Thoracic aorta (tissue), 2 donors: ENCODE results near the gene SOX2. TPM values are rescaled to one million over a fixed set of nuclear protein-coding genes. Genes with fewer than 3 reads are reported as not detected.
"Not testable (repeated sequence)": the region's sequence is repeated elsewhere in the genome, so short reads cannot be mapped to it uniquely, and the experiment has no call there.

Source experiments
- ATAC-seq: fragments of 150-250 bp; one replicate; pipeline ENCODE4 v1.8.0; 2017; ENCODE audit warnings: low read depth; ENCODE audit not compliant: insufficient number of reproducible peaks, low FRiP score
- DNase-seq: peaks from one replicate; pipeline ENCODE4 v3.0.0-alpha.2; 2020; ENCODE audit warnings: low spot score
- H3K27ac ChIP-seq, 2 donors: fragments of 200-600 bp; sonication (generic); 1 replicate in 1 of 2; 2 replicates in 1 of 2; pipeline ENCODE4 v1.5.1; 2016; ENCODE audit warnings: mild to moderate bottlenecking in 2 of 2, moderate library complexity in 2 of 2
- H3K27me3 ChIP-seq: fragments of 200-600 bp; sonication (generic); replicated peaks from 2 replicates; pipeline ENCODE4 v1.6.0; 2016; ENCODE audit warnings: mild to moderate bottlenecking; ENCODE audit not compliant: insufficient read depth
- H3K36me3 ChIP-seq: fragments of 200-600 bp; sonication (generic); one replicate; pipeline ENCODE4 v1.5.1; 2016
- H3K4me1 ChIP-seq, 2 donors: fragments of 200-600 bp; sonication (generic); 1 replicate in 1 of 2; 2 replicates in 1 of 2; pipeline versions ENCODE4 v1.5.1 to v1.6.0; 2016; ENCODE audit warnings: low read depth in 2 of 2, mild to moderate bottlenecking in 1 of 2; ENCODE audit not compliant: control insufficient read depth in 1 of 2
- H3K4me3 ChIP-seq: fragments of 200-600 bp; sonication (generic); 2 replicates; pipeline ENCODE4 v1.5.1; 2016; ENCODE audit warnings: mild to moderate bottlenecking
- H3K9me3 ChIP-seq: fragments of 200-600 bp; sonication (generic); 2 replicates; pipeline ENCODE4 v1.5.1; 2016
- total RNA-seq, 2 donors: library from RNA; depleted of rRNA; stranded (reverse); fragments of >200 nt; gene quantifications; one replicate each; pipeline versions ENCODE4 v1.1.0 to v1.2.3, GENCODE V29; 2016
- TF ChIP-seq, protein P1 (sequence below): fragments of 200-600 bp; sonication (generic); IDR thresholded peaks from one replicate; pipeline ENCODE4 v1.5.1; 2019; ENCODE audit warnings: antibody characterized with exemption

The SOX2 gene
- total RNA-seq, 2 donors from 2014 or later, result 0.35 TPM; not detected in 1

DNA sequence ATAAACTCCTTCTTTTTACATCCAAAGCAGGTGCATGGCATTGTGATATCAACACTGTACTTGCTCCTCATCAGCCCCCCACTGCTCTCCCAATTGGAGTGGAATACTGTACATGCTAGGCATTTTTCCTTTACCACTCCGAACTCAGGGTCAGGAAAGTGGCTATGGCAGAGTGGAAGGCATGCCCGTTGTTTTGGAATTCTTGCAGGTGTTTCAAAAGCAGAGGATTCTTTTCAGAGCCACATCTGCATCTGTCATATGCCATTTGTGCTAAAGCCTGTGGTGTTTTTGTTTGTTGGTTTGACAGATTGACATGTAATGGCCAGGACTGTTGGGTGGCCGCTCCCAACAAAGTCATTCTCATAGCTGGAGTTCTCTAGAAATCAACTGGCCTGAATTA, 41.7 kb downstream of the SOX2 start:
- no peaks in the 10 kb centered on the region for H3K36me3 ChIP-seq
- TF ChIP-seq, protein P1, sequence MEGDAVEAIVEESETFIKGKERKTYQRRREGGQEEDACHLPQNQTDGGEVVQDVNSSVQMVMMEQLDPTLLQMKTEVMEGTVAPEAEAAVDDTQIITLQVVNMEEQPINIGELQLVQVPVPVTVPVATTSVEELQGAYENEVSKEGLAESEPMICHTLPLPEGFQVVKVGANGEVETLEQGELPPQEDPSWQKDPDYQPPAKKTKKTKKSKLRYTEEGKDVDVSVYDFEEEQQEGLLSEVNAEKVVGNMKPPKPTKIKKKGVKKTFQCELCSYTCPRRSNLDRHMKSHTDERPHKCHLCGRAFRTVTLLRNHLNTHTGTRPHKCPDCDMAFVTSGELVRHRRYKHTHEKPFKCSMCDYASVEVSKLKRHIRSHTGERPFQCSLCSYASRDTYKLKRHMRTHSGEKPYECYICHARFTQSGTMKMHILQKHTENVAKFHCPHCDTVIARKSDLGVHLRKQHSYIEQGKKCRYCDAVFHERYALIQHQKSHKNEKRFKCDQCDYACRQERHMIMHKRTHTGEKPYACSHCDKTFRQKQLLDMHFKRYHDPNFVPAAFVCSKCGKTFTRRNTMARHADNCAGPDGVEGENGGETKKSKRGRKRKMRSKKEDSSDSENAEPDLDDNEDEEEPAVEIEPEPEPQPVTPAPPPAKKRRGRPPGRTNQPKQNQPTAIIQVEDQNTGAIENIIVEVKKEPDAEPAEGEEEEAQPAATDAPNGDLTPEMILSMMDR, result no peak
- H3K9me3 ChIP-seq, result no peaks in the 10 kb centered on the region
- no peak overlapping the region for H3K4me3 ChIP-seq
- no peaks in the 10 kb centered on the region for H3K4me1 ChIP-seq
- no peaks in the 10 kb centered on the region for H3K27me3 ChIP-seq
- ATAC-seq, result no peak
- H3K27ac ChIP-seq, result no peak overlapping the region
- DNase-seq, result no peak

DNA sequence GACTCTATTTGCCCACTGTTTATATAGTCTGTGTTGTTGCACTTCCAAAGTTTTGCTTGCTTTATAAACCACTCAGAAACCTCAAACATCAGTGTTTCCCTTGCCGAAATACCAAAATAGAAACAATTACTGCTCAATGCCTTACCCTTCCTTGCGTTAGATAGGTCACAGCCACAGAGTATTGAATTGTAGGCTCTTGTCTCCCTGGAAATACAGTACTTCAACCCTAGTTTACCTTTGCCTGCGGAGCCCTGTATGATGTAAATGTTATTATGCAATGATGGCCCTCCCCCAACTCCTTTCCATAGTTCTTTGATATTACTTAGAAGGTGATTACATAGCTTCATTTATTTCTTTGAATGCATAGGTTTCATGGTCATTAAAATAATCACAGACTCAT, 44.2 kb downstream of the SOX2 start:
- Histone ChIP-seq H3K27me3 (no peaks in the 10 kb centered on the region), H3K9me3 (no peaks in the 10 kb centered on the region), H3K36me3 (no peaks in the 10 kb centered on the region), H3K27ac (no peak overlapping the region), H3K4me3 (no peak overlapping the region), H3K4me1 (no peaks in the 10 kb centered on the region)
- TF ChIP-seq, protein P1, result no peak
- DNase-seq (no peak), ATAC-seq (no peak)

DNA sequence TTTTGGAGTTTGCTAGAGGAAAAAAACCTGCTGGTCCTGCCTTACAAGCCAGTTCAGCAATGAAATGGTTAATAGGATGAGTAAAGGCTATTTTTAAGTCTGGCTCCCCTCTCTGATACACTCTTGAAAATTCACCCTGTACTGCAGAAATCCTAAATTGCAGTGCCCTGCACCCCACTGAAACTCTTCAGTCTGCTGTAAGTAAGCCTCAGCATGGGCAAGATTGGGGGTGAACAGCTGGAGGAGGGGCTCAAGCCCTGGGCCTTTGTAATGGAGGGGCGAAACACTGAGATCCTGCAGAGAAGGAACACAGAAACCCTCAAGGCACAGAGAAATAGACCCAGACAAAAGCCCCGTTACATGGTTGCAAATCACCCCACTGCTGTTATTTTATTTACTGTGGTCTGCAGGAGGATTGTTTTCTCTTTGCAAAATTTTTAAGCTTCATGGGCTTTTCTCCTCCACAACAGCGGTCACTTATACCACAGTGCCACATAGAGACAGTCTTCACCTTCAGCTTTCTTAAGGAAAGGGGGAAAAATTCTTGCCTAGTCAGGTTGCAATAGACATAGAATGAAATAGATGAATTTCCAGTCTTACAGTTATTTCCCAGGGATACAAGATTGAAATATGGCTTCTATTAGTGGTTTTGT, 45.0 kb downstream of the SOX2 start:
- Histone ChIP-seq H3K4me1 (no peaks in the 10 kb centered on the region), H3K27ac (no peak overlapping the region), H3K36me3 (no peaks in the 10 kb centered on the region), H3K4me3 (no peak overlapping the region), H3K27me3 (no peaks in the 10 kb centered on the region), H3K9me3 (no peaks in the 10 kb centered on the region)
- no peak for ATAC-seq
- TF ChIP-seq, protein P1, result no peak
- no peak for DNase-seq

DNA sequence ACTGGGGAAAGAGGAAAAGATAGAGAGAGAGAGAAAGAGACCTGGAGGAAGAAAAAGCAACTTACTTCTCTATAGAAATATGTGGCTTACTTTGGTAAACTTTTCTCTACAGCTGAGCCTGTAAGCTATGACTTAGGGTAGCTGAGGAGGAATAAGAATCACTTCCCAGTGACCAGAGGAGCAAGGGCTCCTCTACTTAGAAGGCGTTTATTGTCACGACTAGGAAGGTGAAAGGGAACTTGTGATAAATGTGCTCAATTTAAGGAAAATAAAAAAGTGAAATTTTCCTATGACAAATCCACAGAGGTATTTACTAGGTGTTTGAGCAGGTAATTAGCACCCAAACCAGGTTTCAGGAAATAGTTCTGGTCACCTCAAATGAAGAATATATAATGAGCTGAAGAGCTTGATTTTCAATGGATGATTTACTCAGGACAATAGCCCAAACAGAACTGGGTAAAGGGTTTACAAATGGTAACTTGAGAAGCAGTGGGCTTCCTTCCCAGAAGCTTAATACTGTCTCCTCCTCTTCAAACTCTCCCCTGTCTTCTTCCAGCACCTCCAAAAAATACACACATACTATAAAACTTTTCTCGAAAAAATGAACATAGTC, 46.1 kb downstream of the SOX2 start:
- H3K36me3 ChIP-seq, result no peaks in the 10 kb centered on the region
- no peaks in the 10 kb centered on the region for H3K9me3 ChIP-seq
- DNase-seq (no peak), ATAC-seq (no peak)
- no peak overlapping the region for H3K4me3 ChIP-seq
- H3K27ac ChIP-seq, result no peak overlapping the region
- TF ChIP-seq, protein P1, result no peak
- H3K27me3 ChIP-seq, result no peaks in the 10 kb centered on the region
- no peaks in the 10 kb centered on the region for H3K4me1 ChIP-seq

DNA sequence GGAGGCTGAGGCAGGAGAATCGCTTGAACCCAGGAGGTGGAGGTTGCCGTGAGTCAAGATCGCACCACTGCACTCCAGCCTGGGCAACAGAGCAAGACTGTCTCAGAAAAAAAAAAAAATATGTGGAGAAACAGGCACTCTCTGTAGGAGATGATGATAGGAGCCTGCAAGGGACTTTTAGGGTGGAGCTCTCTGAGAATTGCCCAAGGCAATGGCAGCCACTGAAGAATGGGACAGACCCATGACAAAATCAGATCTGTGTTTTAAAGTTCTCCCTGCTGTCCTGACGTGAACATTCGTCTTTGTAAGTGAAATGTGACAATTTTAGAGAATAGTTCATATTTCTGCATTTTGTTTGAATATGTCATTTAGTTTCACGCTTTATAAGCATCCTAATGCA, 50.2 kb downstream of the SOX2 start:
- H3K9me3 ChIP-seq, result no peaks in the 10 kb centered on the region
- TF ChIP-seq, protein P1, result no peak
- no peak for ATAC-seq

DNA sequence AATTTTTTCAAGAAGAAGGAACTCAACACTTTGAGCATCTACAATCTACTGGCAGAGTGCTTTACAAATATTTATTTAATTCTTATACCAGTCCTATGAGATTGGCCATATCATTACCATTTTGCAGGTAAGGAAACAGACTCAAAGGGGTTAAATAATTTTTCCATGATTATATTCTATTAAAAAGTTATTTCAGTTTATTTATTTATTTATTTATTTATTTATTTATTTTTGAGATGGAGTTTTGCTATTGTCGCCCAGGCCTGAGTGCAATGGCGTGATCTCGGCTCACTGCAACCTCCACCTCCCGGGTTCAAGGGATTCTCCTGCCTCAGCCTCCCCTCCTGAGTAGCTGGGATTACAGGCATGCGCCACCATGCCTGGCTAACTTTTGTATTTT, 52.3 kb downstream of the SOX2 start:
- not testable (repeated sequence) for H3K4me1 ChIP-seq, H3K36me3 ChIP-seq, DNase-seq, H3K9me3 ChIP-seq, ATAC-seq, H3K4me3 ChIP-seq, H3K27ac ChIP-seq, H3K27me3 ChIP-seq

More for the DNA sequence above, 50.2 kb downstream of the SOX2 start:
- no peak overlapping the region for H3K4me3 ChIP-seq
- no peak for DNase-seq
- H3K36me3 ChIP-seq, result no peaks in the 10 kb centered on the region
- no peaks in the 10 kb centered on the region for H3K27me3 ChIP-seq
- H3K4me1 ChIP-seq, result no peaks in the 10 kb centered on the region
- H3K27ac ChIP-seq, result no peak overlapping the region
